HepG2 (cell line): ENCODE data around the gene IDS. TPM values are rescaled to one million over a fixed set of nuclear protein-coding genes. Genes with fewer than 3 reads are reported as not detected.

Experiments
- ATAC-seq: fragments of 200-7000 bp; cut with Tn5 transposase; 3 replicates; pipeline ENCODE4 v1.9.1; 2020; ENCODE audit warnings: mild to moderate bottlenecking, moderate library complexity
- BruUV-seq: library from RNA; stranded (reverse); fragments of 400-500 nt; replicated peaks from 2 replicates; lab custom pipeline; 2021; lab: Mats Ljungman, UMichigan
- CTCF ChIA-PET: fragments of 300-600 bp; formaldehyde crosslinking; extraction: SDS; loops from one replicate; lab custom pipeline; 2021; ENCODE audit warnings: low total read pairs, inconsistent platforms, low intra/inter-chr PET ratio; lab: Yijun Ruan, JAX
- POLR2A ChIA-PET: fragments of 350-600 bp; sonication (Branson Sonifier 250); formaldehyde crosslinking; loops from one replicate; lab custom pipeline; 2020; ENCODE audit warnings: antibody characterized with exemption, inconsistent platforms; lab: Yijun Ruan, JAX
- DNase-seq: peaks from one replicate; pipeline ENCODE4 v3.0.0-alpha.2; 2015; ENCODE audit warnings: low spot score
- FAIRE-seq: peaks from 3 replicates; lab custom pipeline; 2011; peaks lifted over from hg19 to GRCh38; lab: Jason Lieb, UNC
- H2AFZ ChIP-seq: one replicate; pipeline ENCODE4 v1.6.1; 2011; ENCODE audit warnings: low read length, inconsistent platforms
- H3K27ac ChIP-seq: fragments of 300-600 bp; 3 replicates; pipeline ENCODE4 v1.8.0; 2011; ENCODE audit warnings: mixed run types, mild to moderate bottlenecking, mixed read lengths, low read length, inconsistent platforms; ENCODE audit not compliant: insufficient read depth; ENCODE audit errors: extremely low read length
- H3K27me3 ChIP-seq, 2 experiments: fragments of 200-600 bp in 1 of 2; 2 replicates in 1 of 2; 3 replicates in 1 of 2; pipeline versions ENCODE4 v1.6.0 to v1.8.0; 2011; ENCODE audit warnings: low read length in 2 of 2, mild to moderate bottlenecking in 2 of 2, moderate library complexity in 2 of 2, inconsistent platforms in 1 of 2; ENCODE audit not compliant: insufficient read depth in 2 of 2, control insufficient read depth in 1 of 2
- H3K36me3 ChIP-seq, 2 experiments: fragments of 200-600 bp in 1 of 2; replicated peaks in 1 of 2; 2 replicates in 1 of 2; 3 replicates in 1 of 2; pipeline versions ENCODE4 v1.5.1 to v1.8.0; 2011; ENCODE audit warnings: low read length in 2 of 2, inconsistent platforms in 1 of 2; ENCODE audit not compliant: insufficient read depth in 2 of 2, control insufficient read depth in 1 of 2
- H3K4me1 ChIP-seq: 2 replicates; pipeline ENCODE4 v1.5.1; 2012; ENCODE audit warnings: low read length, inconsistent platforms; ENCODE audit not compliant: insufficient read depth
- H3K4me2 ChIP-seq: 2 replicates; pipeline ENCODE4 v1.6.0; 2011; ENCODE audit warnings: low read depth, low read length, inconsistent platforms
- H3K4me3 ChIP-seq, 3 experiments: fragments of 200-600 bp in 1 of 3; sonication (generic), shearing (Covaris generic) in 1 of 3; replicated peaks in 1 of 3; 2 replicates each; pipeline ENCODE4 v1.5.1; 2011 to 2016; ENCODE audit warnings: low read length in 3 of 3, inconsistent platforms in 2 of 3, low read depth in 2 of 3, mild to moderate bottlenecking in 2 of 3, control low read depth in 1 of 3, mixed read lengths in 1 of 3; ENCODE audit not compliant: insufficient read depth in 1 of 3
- H3K79me2 ChIP-seq: one replicate; pipeline ENCODE4 v1.6.1; 2011; ENCODE audit warnings: low read length, inconsistent platforms; ENCODE audit not compliant: insufficient read depth
- H3K9ac ChIP-seq: 2 replicates; pipeline ENCODE4 v1.6.0; 2011; ENCODE audit warnings: mild to moderate bottlenecking, low read depth, low read length, inconsistent platforms; ENCODE audit not compliant: insufficient read depth
- H3K9me3 ChIP-seq: 2 replicates; pipeline ENCODE4 v1.5.1; 2012; ENCODE audit warnings: mild to moderate bottlenecking, low read length
- H4K20me1 ChIP-seq: 2 replicates; pipeline ENCODE4 v1.6.0; 2011; ENCODE audit warnings: inconsistent platforms, mild to moderate bottlenecking, low read length, moderate library complexity; ENCODE audit not compliant: insufficient read depth
- LBX2 ChIP-seq: sonication (generic); formaldehyde crosslinking; IDR thresholded peaks from 2 replicates; pipeline ENCODE4 v1.5.0; 2020; ENCODE audit warnings: missing genetic modification reagents, mild to moderate bottlenecking, borderline replicate concordance
- MAFF ChIP-seq: IDR thresholded peaks from 2 replicates; pipeline ENCODE4 v1.6.1; 2011; ENCODE audit warnings: low read depth, low read length, improper control_type of control experiment
- MAFK ChIP-seq, 2 experiments: IDR thresholded peaks in 1 of 2; conservative IDR thresholded peaks in 1 of 2; 2 replicates each; pipeline ENCODE4 v1.6.1; 2011; ENCODE audit warnings: improper control_type of control experiment in 2 of 2, low read length in 2 of 2
- WGBS: methylation state at CpG from one replicate; pipeline ENCODE4 v1.1.6; 2017; ENCODE audit warnings: low lambda C conversion rate; 5-methylcytosine and 5-hydroxymethylcytosine counted together
- in situ Hi-C: cut with HindIII; loops from 2 replicates; pipeline ENCODE4 v1.10.0; 2017; ENCODE audit warnings: low pct_unique_long_range_greater_than_20kb; ENCODE audit not compliant: extremely low pct_ligation_motif_present
- intact Hi-C: fragments of 100-400 bp; cut with micrococcal nuclease; formaldehyde crosslinking; loops from one replicate; pipeline ENCODE4 v1.10.0; 2022; ENCODE audit not compliant: unreplicated experiment
- polyA plus RNA-seq, 8 experiments: library from polyadenylated mRNA; depleted of rRNA in 3 of 8; stranded (reverse) in 7 of 8; unstranded in 1 of 8; fragments of >200 nt; fragmentation: Illumina TruSeq in 4 of 8; extraction: Trizol in 4 of 8; gene quantifications; 2 replicates each; pipeline versions ENCODE4 v1.2.1 to v1.2.3, GENCODE V29; 2011 to 2016; ENCODE audit warnings: low read depth in 4 of 8, missing spikeins in 1 of 8, mixed read lengths in 1 of 8; ENCODE audit not compliant: insufficient read depth in 1 of 8
- total RNA-seq, 5 experiments: library from RNA; depleted of rRNA; stranded (reverse); fragments of >200 nt; fragmentation: Illumina TruSeq; extraction: Trizol; gene quantifications; 2 replicates each; pipeline ENCODE4 v1.2.3, GENCODE V29; 2016; ENCODE audit warnings: low read depth in 1 of 5

IDS gene
- total and polyA plus RNA-seq, 2 of the 13 experiments (the other 11 are each of a cell fraction or from before 2014, with no cell fraction given), result 2.2 to 11.9 TPM

GRCh38 chrX:149498767-149499166 is 6.3 kb downstream of the IDS start:
- POLR2A ChIA-PET, result no interaction called here
- no peak for ATAC-seq
- Histone ChIP-seq H3K27me3 (no peaks in the 10 kb centered on the region), H3K27ac (no peak overlapping the region), H3K9ac (no peak overlapping the region), H3K4me3 (no peak overlapping the region), H2AFZ (no peak overlapping the region), H3K4me2 (no peak overlapping the region), H4K20me1 (no peaks in the 10 kb centered on the region), H3K4me1 (peaks cover 22% of the 10 kb centered on the region), H3K9me3 (no peaks in the 10 kb centered on the region), H3K36me3 (peaks cover 0 to 2% of the 10 kb centered on the region in 2 experiments; a peak in 1 of 5 replicates), H3K79me2 (no peaks in the 10 kb centered on the region)
- in situ Hi-C loops, result no loop called here
- CTCF ChIA-PET, result no interaction called here
- intact Hi-C loops, result no loop called here
- no peak for TF ChIP-seq LBX2 (CRISPR knock-in tag)
- 0 out of 2 replicates have a peak, but pooled peaks have one; percentile 32 for TF ChIP-seq MAFF
- peak in 1 of 2 experiments; percentile 64; a peak in 3 of 4 replicates for TF ChIP-seq MAFK (conservative IDR thresholded peaks at IDR 0.05 in 1 of 2, IDR thresholded peaks at IDR 0.05 in 1 of 2; ENCODE audit: low read length in 2 of 2)
- no peak for DNase-seq
- no TSS peak for BruUV-seq
- no peak for FAIRE-seq
- WGBS, result 90% methylated on average over 4 of the region's 4 CpGs

DNA sequence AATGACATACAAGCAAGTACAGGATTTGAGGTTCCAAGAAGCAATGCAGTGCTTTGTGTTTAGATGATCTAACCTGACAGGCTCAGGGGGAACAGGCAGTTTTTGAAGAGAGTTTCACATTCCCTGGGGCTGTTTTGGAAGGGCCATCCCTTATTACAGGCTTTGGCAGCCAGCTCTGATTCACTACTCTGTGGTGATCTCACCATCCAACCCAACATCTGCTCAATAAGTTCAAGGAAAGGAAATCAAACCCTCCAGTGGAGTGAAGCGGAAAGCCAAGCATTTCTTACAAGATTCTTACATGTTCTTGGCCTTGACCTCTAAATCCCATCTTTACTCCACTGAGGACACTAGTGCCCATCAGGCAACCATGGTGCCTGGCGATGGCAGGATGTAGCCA is 7.5 kb downstream of the IDS start:
- Histone ChIP-seq H3K27me3 (no peaks in the 10 kb centered on the region), H3K9me3 (no peaks in the 10 kb centered on the region), H3K27ac (no peak overlapping the region), H3K79me2 (no peaks in the 10 kb centered on the region), H4K20me1 (no peaks in the 10 kb centered on the region), H3K4me1 (peaks cover 33% of the 10 kb centered on the region), H3K4me3 (no peak overlapping the region), H3K9ac (no peak overlapping the region), H2AFZ (no peak overlapping the region), H3K4me2 (no peak overlapping the region), H3K36me3 (peaks cover 0 to 2% of the 10 kb centered on the region in 2 experiments; a peak in 1 of 5 replicates)
- intact Hi-C loops, result no loop called here
- in situ Hi-C loops, result no loop called here
- POLR2A ChIA-PET, result no interaction called here
- TF ChIP-seq MAFK (conservative IDR thresholded peaks at IDR 0.05 in 1 of 2, IDR thresholded peaks at IDR 0.05 in 1 of 2; ENCODE audit: low read length in 2 of 2), result no peak
- FAIRE-seq (no peak), DNase-seq (no peak), ATAC-seq (no peak)
- CTCF ChIA-PET, result no interaction called here
- BruUV-seq, result no TSS peak
- no CpG with 5 or more reads among the region's 2 CpGs for WGBS
